ENCODE data around the gene PSMF1.

The PSMF1 gene

DNA sequence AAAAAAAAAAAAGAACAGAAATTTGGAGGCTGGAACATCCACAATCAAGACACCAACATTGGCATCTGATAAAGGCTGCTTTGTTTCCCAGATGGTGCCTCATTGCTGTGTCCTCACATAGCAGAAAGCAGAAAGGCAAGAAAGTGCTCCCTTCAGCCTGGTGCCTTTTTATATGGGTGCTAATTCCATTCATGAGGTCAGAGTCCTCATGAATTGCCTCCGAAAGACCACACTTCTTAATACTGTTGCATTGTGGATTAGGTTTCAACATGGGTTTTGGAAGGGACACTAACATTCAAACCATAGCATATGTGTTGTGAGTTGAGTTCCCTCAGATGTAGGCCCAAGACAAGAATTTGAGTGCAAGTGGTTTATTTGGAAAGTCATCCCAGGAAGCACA lies 76.8 kb downstream of the PSMF1 start:
- DNase-seq: no peak

DNA sequence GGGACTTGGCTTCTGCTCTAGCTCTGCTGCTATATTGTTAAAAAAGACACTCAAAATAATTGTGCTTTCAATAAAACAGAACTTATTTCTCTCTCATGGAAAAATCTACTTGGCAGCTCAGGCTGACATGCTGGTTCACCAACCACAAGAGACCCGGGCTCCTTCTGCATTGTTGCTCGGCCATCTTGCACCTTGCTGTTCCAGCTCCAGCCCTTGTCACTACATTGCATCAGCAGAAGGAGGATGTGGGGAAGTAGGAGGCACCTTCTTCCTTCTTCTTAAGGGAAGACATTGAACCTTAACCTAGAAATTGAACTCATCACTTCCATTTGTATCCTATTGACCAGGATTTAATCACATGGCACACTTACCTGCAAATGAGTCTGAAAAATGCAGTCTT lies 78.2 kb downstream of the PSMF1 start:
- no peak for DNase-seq

DNA sequence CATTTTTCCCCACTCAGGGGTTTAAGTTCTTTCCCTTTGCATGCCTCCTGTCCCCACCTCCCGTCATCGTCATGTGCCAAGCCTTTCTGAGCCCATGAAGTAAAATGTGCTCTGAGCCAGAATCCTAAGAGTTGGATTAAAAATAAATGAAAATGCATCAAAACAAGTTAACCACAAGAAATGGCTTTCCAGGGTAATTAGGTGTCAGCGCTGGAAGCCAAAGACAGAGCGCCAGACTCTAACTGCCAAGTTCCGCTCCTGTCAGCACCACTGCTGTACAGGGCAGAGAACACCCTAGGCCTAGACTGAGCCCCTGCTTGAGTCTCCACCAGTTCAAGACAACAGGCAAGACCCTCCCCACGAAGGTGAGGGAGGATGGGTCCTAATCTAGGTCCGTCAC lies 79.4 kb downstream of the PSMF1 start:
- no peak for DNase-seq

DNA sequence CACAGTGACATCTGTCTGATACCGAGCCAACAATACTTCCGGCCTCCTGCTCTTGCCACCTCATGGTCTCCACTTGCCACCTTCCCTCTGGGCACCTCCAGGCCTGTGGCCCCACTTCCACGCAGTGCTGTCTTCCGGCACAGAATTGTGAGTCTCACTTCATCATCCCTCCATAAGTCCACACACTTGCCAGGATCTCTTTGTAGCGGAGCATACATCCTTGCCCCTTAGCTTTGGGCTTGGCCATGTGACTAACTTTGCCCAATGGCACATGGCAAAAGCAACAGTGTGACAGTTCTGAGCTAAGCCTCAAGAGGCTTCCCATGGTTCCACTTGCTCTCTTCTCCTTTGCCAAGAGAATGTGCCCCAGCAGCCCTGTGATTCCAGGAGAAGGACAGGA lies 80.3 kb downstream of the PSMF1 start:
- no peak for DNase-seq

DNA sequence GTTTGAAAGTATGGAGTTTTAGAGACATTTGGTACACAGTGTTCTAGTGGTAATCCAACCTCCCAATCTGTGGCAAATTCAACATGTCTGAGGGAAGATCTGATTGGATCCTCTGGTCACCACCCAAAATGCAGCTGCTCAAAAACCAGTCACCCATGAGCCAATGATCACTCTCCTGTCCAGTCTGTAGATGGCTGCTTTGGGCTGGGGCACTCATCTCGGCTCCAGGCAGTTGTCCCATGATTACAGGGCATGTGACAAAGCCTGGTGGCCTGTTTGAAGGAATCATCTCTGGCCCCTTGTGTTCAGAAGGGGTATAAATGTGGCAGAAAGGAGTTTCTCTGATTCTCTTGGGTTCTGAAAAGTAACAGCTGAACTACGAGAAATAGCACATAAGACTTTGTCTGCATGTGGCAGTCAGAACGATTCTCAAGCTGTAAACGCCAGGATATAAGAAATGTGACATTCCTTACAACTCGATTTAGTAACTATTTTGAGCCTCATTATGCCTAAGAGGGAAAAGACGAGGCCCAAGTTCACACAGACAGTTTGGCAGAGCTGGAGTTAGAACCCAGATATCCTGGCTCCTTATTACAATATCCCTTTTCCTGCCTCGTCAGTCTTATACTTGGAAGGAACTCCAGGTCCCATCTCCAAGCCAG lies 80.9 kb downstream of the PSMF1 start:
- no peak for DNase-seq

DNA sequence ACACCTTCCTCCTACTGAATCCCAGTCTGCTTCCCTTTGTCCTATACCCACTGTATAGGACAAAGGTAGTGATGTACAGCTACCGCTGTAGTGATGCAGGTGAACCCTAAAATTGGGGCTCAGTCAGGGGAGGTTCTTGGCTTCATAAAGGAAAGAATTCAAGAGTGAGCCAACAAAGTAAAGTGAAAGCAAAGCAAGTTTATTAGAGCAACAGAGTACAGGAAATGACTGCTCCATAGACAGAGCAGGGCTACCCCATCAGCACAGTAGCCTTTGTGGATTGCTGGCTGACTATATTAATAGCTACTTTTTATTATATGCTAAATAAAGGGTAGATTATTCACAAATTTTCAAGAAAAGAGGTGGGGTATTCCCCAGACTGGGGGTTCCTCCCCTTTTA lies 81.6 kb downstream of the PSMF1 start:
- DNase-seq: no peak

DNA sequence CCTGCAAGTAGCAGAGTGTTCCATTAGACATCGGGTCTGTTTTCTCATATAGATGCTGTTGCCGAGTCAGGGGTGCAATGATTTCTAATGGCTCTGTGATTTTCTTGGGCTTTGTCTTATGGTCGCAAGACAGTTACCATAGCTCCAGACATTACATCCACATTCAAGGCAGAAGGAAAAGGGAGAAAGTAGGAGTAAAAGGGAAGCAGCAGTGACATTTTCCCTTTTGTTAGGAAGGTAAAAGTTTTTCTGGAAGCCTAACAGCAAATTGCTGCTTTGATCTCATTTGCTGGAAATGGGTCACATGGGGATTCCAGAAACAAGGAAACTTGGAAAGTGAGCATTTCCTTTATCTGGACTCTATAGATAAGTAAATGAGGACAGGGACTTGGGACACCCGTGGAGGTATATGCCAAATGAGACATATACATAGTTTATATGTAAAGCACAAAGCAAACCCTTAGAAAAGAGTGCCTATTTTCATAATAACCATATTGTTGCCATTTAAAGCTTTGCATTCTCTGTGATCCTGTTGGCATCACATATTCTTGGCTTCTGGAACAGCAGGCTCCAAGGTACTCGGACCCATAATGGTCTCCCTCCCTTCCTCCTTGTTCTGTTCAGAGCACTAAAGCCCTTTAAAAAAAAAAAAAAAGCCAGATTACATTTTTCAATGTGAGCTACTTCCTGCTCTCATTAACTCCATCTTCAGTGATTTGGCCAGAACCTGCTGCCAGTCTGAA lies 84.5 kb downstream of the PSMF1 start, which contains the start of gene C20orf202:
Gene C20orf202, plus strand, starts transcription at position 693 of the 743 bp plus-strand sequence. CDS start 132 bp downstream, outside the sequence.
- no peak for DNase-seq

DNA sequence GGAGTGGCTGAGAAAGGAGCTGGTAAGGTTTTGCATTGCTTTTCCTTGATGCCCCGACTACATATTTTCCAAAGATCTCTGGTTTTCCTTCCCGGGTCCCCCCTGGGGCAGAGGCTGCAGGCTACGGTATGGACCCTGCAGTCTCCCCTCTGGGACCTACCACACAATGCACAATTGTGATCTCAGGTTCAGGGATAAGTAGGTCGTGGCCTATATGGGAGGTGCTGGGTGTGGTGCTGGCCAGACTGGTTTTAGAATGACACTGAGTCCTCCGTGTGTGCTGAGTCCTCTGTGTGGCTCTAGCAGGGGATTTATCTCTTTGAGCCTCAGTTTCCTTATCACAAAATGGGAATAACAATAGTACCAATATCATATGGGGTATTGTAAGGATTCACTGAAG lies 85.2 kb downstream of the PSMF1 start:
- no peak for DNase-seq

DNA sequence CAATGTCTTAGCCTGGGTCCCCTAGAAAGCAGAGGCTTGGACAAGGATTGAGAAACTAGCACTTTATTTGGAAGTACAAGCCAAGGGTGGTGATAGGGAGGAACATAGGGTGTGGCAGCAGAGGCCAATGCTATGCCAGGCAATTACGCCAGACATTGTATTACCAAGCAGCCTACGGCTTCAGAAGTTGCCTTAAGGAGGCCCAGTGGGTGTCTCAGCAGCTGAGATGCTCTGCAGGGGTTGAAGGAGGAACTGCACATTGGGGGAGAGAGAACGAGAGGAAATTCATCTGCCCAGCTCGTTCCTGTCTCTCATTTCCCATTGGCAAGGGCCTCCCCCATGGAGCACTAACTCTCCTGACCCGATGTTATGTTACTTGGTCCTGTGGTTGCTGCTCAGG lies 85.7 kb downstream of the PSMF1 start:
- no peak for DNase-seq

DNA sequence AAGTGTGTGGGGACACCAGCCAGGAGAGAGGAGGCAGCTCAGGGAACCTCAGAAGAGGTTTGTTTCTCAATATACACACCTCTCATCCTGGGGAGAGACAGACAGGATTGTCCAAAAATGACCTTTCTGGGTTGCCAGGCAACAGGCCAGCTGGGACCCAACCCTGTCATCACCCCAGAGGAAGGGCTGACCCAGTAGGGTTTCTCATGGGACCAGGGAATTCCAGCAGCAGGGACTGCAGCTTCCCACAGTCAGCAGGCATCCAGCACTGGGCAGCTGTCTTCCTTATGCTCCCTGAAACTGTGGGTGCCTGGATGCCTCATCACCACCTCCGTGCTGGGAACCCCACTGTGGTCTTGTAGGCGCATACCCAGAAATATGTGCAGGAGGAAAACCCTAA lies 86.2 kb downstream of the PSMF1 start:
- no peak for DNase-seq

DNA sequence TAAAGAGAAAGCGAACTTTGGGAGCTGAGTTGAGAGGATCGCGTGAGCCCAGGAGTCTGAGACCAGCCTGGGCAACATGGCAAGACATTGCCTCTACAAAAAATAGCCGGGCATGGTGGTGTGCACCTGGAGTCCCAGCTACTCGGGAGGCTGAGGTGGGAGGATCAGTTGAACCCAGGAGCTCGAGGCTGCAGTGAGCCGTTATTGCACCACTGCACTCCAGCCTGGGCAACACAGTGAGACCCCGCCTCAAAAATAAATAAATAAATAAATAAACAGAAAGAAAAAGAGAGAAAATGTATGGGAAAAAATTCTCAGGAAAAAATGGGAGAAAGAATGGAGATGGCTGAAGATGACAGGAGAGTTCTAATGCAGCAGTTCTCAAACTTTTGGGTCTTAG lies 87.4 kb downstream of the PSMF1 start:
- no peak for DNase-seq

DNA sequence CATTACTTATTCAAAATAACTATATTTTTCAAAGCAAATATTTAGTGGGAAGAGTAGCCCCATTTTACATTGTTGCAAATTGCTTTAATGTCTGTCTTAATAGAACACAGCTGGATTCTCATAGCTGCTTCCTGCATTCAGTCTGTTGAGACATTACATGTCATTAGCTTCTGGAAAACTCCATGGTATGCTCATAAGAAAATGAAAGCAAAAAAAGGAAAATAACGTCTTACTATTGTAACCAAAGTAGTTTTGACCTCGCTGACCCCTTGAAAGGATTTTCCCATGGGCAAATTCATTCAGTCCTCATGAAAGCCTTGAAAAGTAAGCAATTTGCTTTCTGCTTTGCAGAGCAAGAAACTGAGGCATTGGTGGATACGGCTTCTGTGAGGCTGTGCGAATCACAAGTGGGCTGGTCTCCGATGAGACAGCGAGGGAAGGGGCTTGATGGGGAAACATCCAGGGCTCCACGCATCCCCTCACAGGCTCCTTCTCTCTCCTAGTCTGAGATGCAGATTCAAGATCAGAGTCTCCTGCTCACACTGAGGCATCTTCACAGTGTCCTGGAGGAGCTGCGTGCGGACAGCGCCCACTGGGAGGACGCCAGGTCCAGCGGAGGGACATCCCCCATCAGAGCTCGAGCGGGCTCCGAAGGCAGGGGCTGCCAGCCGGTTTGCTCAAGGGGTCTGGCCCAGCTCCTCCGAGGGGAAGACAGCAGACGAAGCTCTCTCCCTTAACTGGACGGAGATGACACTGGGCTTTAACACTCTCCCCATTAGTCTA lies 88.2 kb downstream of the PSMF1 start:
- no peak for DNase-seq

DNA sequence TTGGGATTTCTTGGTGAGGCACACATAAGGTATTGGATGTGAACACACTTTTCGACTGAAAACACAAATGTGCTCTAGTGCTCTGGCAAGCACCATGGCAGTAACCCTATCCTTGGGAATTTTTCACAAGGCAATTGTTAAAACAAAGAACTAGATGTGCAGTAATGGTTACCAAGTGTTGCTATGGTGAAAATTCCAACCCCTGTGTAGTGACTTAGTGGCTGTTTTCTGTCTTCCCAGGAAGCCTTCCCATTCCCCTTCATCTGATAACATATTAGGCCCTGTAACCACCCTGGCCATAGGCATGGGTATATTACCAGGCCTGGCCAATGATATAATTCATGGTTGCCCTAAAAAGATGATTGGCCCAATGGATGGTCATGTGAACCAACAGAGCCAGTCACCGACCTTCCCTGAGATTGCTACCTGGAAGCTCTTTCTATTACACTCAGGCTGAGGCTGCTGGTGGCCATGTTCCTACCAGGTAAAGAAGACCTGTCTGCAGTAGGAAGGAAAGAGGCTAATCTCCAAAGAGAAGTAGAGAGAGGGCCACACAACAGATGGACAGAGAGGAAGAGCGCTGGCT lies 89.0 kb downstream of the PSMF1 start:
- DNase-seq: no peak

DNA sequence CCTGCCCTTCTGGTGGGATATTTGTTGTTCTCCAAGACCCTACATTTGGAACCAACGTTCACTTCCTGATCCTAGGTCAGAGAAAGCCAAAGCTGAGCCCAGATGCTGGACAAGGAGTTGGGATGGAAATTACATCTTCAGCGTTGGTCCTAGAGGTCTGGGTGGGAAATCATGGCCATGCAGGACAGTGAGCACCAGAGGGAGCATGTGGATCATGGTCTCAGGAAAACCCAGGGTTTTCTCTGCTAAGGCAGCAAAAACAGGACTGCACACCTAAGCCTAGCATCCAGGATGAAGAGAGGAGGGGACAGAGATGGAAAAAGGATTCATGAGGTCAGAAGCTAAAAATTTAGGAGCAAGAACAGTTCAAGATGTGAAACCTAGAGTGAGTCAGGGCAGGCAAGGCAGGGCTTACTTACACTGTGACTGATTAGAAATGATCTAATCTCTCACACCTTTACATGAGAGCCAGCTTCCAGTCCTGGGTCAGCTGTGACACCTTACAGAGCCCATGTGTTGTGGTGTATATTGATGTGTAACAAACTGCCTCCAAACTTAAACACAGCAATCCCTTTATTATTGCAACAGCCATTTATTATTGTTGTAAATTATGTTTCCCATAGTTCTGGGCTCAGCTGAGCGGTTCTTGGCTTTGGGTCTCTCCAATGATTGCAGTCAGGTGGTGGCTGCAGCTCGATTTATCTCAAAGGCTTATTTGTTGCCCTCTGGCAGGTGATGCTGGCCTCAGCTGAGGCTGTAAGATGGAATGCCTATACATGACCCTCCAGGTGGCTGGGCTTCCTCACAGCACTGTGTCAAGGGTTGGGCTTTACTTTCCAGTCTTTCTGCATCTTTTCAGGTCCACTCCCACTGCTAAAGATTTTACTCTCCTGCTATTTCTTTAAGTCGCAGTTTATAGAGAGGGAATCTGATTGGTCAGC lies 91.3 kb downstream of the PSMF1 start:
- no peak for DNase-seq

DNA sequence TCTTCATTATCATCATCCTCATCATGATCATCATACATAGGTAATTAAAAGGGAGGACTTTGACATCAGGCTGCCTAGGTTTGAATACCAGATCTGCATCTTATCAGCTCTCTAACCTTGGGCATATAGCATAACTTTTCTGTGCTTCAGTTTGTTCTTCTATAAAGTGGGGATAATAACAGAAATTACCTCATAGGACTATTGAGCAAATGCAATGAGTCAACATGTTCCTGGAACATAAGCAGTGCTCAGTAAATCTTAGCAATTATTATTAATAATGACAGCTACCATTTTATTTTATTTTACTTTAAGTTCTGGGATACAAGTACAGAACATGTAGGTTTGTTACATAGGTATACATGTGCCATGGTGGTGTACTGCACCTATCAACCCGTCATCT lies 92.1 kb downstream of the PSMF1 start:
- no peak for DNase-seq

DNA sequence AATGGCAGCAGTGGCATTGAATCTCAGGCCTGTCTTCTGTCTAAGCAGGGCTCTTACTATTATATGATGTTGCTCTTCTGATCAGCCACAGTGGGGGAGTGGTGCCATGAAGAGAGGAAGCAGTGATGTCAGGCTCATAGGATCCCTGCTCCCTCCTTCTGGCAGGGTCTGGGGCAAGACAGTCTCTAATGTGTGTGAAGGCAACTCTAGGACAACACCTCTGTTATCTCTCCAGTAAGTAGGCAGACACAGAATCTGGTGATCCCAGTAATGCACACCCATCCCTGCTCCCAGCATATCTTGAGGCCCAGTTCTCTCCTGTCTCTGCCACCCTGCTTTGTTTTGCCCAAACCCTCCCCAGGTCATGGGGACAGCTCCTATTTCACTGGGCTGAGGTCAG lies 93.6 kb downstream of the PSMF1 start:
- no peak for DNase-seq

DNA sequence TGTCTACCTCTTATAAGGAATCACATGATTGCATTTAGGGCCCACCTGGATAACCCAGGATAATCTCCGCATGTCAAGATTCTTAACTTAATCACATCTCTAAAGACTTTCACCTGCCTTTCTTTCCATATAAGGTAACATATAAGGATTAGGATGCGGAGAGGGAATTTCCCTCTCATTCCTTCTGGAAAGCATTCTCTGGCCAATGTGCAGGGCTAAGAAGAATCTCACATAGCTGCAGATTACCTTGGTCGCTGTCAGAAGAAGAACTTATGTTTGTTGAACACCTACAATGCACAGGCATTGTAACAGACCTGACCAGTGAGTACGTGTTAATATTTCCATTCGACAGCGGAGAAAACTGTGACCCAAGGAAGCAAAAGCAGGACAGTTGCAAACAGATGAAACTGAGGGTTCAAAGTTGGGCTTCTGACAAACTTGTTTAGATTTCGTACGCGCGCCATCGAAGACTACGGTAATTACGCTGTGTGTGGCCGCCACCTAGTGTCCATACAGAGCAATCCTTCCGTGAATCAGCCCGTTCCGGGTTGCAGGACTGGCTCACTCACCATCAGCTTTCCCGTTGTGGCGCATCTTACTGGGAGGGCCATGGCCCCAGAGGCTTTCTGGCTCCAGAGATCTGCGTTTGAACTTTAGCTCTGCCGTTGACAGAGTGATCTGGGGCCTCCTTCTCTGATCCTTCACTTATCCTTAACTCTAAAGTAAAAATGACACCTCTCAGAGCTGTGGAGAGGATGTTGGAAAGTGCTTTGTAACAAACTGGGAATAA lies 94.4 kb downstream of the PSMF1 start:
- no peak for DNase-seq

DNA sequence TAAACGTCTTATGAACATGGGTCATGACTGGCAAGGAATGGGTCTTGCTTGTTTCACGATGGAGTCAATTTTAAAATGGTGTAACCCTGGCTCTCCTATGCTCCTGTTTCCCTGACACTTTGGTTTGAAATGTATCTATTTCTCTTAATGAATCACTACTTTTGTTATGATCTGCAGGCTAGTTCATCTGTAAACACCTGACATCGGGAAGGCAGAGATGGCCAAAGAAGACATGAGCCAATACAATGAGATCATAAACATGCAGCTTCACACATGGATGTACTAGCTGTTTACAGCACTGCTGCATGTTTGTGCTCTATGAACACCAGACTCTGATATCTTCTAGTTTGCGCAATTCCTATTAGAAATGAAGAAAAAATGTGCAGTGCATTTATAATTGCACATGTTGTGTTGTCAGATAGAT lies 96.4 kb downstream of the PSMF1 start:
- DNase-seq: no peak

DNA sequence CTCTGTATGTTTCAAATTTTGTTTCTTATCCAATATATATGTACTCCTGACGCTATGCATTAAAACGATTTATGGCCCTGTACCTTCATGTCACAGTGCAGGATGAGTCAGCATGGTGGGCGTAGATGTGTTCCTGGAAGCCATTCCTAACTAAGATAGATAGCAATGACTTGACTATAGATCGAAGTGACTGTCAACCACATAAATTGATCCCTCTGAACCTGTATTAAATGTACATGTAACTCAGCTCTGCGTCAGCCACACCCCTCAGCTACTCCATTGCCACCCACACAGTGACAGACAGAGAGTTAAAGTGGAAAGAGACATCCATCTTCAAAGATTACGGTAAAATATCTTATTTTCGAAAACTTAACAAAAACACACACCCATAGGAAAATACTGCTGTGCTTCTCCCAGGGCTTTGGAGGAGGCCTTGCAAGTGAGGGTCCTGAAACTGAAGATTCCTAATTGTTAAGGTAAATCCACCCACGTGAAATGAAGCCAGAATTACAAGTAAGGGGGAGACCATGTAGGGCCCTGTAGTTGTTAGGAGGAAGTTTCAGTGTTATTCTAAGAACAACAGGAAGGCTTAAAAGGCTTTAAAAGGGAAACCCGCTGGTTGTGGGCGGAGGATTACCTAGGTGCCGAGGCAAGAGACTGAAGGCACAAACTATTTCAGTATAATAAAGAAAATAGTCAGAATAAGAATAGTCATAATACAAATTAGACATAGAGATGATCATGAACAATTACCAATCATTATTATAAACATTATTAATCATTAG lies 97.2 kb downstream of the PSMF1 start:
- no peak for DNase-seq

Measured in cortex of kidney (tissue), 1 donor.